Caco-2 (cell line): ENCODE measurements around the gene LRRC72. TPM values are rescaled to one million over a fixed set of nuclear protein-coding genes. Genes with fewer than 3 reads are reported as not detected.
A peak's percentile ranks its signal among the peaks of the same experiment; 100 is the strongest.

Experiments
- BruUV-seq: library from RNA; stranded (reverse); fragments of 400-500 nt; replicated peaks from 2 replicates; lab custom pipeline; 2021; lab: Mats Ljungman, UMichigan
- CTCF ChIA-PET: fragments of 300-600 bp; sonication (Branson Sonifier 250); formaldehyde crosslinking; loops from one replicate; lab custom pipeline; 2022; ENCODE audit warnings: antibody characterized with exemption; lab: Charles Lee
- POLR2A ChIA-PET: fragments of 300-600 bp; sonication (Branson Sonifier 250); formaldehyde crosslinking; loops from one replicate; lab custom pipeline; 2022; ENCODE audit warnings: antibody characterized with exemption; lab: Charles Lee
- DNase-seq, 2 experiments: peaks; one replicate each; pipeline versions ENCODE4 v3.0.0 to v3.0.0-alpha.2; 2020 to 2022
- H3K27me3 ChIP-seq: replicated peaks from 2 replicates; pipeline ENCODE4 v1.6.0; 2011; ENCODE audit warnings: low read length; ENCODE audit not compliant: control insufficient read depth, insufficient read depth
- H3K36me3 ChIP-seq: 2 replicates; pipeline ENCODE4 v1.5.1; 2011; ENCODE audit warnings: low read length; ENCODE audit not compliant: control insufficient read depth, insufficient read depth
- H3K4me1 ChIP-seq: fragments of 250-450 bp; sonication (Bioruptor Pico); 2 replicates; pipeline ENCODE4 v1.5.1; 2020; ENCODE audit warnings: mild to moderate bottlenecking
- H3K4me3 ChIP-seq: 2 replicates; pipeline ENCODE4 v1.5.1; 2011; ENCODE audit warnings: low read depth, mild to moderate bottlenecking, control low read depth, low read length
- H3K9me3 ChIP-seq: fragments of 250-450 bp; sonication (Bioruptor Pico); 2 replicates; pipeline ENCODE4 v1.5.1; 2020; ENCODE audit warnings: mild to moderate bottlenecking, moderate library complexity
- H3K27ac Mint-ChIP-seq: one replicate; pipeline ENCODE4 v1.8.0; 2022; ENCODE audit warnings: mixed read lengths; ENCODE audit not compliant: unreplicated experiment
- H3K27me3 Mint-ChIP-seq: one replicate; pipeline ENCODE4 v1.8.0; 2022; ENCODE audit warnings: mixed read lengths; ENCODE audit not compliant: insufficient read depth, unreplicated experiment
- H3K36me3 Mint-ChIP-seq: one replicate; pipeline ENCODE4 v1.8.0; 2022; ENCODE audit warnings: mild to moderate bottlenecking, mixed read lengths; ENCODE audit not compliant: insufficient read depth, unreplicated experiment
- H3K4me1 Mint-ChIP-seq: one replicate; pipeline ENCODE4 v1.8.0; 2022; ENCODE audit warnings: low read depth, mixed read lengths; ENCODE audit not compliant: unreplicated experiment
- H3K4me3 Mint-ChIP-seq: one replicate; pipeline ENCODE4 v1.8.0; 2022; ENCODE audit warnings: mild to moderate bottlenecking, moderate library complexity, mixed read lengths; ENCODE audit not compliant: unreplicated experiment
- H3K9me3 Mint-ChIP-seq: one replicate; pipeline ENCODE4 v1.8.0; 2022; ENCODE audit warnings: mixed read lengths; ENCODE audit not compliant: unreplicated experiment
- intact Hi-C: fragments of 100-400 bp; cut with micrococcal nuclease; formaldehyde crosslinking; loops from one replicate; pipeline ENCODE4 v1.10.0; 2022; ENCODE audit not compliant: unreplicated experiment
- total RNA-seq: library from RNA; stranded (reverse); gene quantifications from 2 replicates; pipeline ENCODE4 v1.2.3, GENCODE V29; 2022
- TF ChIP-seq, protein P1 (sequence below), 2 experiments: fragments of 200-600 bp in 1 of 2; IDR thresholded peaks; 1 replicate in 1 of 2; 2 replicates in 1 of 2; pipeline versions ENCODE4 v1.5.1 to v1.8.0; 2011 to 2022; ENCODE audit warnings: antibody characterized with exemption in 1 of 2, control low read depth in 1 of 2, inconsistent platforms in 1 of 2, low read depth in 1 of 2, low read length in 1 of 2, mild to moderate bottlenecking in 1 of 2, moderate library complexity in 1 of 2; ENCODE audit not compliant: insufficient read depth in 1 of 2, severe bottlenecking in 1 of 2, unreplicated experiment in 1 of 2

LRRC72 gene
- total RNA-seq, 1 experiment from 2014 or later, result not detected

DNA sequence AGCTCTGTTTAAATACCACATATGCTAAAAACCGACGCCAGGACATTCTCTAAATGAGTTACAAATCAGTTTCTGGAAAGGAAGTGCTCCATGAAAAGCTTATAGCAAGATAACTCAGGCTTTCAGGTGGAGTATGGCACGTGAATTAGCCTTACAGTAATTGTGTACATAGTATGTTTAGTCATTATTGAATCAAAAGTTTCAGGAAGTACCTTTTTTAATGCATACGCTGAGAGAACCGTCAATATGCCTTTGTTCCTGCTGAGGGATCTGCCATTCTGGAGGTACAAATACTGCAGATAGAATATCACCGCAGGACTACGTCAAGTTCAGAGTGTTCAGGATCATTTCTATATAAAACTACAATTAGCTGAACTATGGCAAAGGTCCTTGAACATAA is 73.2 kb downstream of the LRRC72 start:
- H3K27me3 Mint-ChIP-seq, result no peaks in the 10 kb centered on the region
- H3K9me3 Mint-ChIP-seq, result no peaks in the 10 kb centered on the region
- H3K27me3 ChIP-seq, result no peaks in the 10 kb centered on the region
- ChIA-PET POLR2A (interaction anchor here (0.5 kb wide), 1 partner anchor 1013 kb away, joined by 3 read pairs; no protein-coding TSS in a partner anchor), CTCF (no interaction called here)
- H3K4me3 Mint-ChIP-seq, result no peak overlapping the region
- no peaks in the 10 kb centered on the region; the same call in 1 of the 2 replicates for H3K36me3 ChIP-seq
- H3K27ac Mint-ChIP-seq, result no peak overlapping the region
- BruUV-seq, result no TSS peak
- TF ChIP-seq, protein P1, sequence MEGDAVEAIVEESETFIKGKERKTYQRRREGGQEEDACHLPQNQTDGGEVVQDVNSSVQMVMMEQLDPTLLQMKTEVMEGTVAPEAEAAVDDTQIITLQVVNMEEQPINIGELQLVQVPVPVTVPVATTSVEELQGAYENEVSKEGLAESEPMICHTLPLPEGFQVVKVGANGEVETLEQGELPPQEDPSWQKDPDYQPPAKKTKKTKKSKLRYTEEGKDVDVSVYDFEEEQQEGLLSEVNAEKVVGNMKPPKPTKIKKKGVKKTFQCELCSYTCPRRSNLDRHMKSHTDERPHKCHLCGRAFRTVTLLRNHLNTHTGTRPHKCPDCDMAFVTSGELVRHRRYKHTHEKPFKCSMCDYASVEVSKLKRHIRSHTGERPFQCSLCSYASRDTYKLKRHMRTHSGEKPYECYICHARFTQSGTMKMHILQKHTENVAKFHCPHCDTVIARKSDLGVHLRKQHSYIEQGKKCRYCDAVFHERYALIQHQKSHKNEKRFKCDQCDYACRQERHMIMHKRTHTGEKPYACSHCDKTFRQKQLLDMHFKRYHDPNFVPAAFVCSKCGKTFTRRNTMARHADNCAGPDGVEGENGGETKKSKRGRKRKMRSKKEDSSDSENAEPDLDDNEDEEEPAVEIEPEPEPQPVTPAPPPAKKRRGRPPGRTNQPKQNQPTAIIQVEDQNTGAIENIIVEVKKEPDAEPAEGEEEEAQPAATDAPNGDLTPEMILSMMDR (IDR thresholded peaks at IDR 0.05; ENCODE audit: insufficient read depth in 1 of 2, low read depth in 1 of 2, low read length in 1 of 2, severe bottlenecking in 1 of 2, unreplicated experiment in 1 of 2), result no peak
- H3K9me3 ChIP-seq, result no peaks in the 10 kb centered on the region
- H3K4me3 ChIP-seq, result no peak overlapping the region
- H3K4me1 Mint-ChIP-seq, result peaks cover 15% of the 10 kb centered on the region
- H3K4me1 ChIP-seq, result peaks cover 17% of the 10 kb centered on the region
- H3K36me3 Mint-ChIP-seq, result peaks cover 72% of the 10 kb centered on the region
- no peak for DNase-seq
- intact Hi-C loops, result loop anchor here (5.0 kb wide), 3 partner anchors 87 to 833 kb away; partner anchors contain the start of gene TSPAN13

DNA sequence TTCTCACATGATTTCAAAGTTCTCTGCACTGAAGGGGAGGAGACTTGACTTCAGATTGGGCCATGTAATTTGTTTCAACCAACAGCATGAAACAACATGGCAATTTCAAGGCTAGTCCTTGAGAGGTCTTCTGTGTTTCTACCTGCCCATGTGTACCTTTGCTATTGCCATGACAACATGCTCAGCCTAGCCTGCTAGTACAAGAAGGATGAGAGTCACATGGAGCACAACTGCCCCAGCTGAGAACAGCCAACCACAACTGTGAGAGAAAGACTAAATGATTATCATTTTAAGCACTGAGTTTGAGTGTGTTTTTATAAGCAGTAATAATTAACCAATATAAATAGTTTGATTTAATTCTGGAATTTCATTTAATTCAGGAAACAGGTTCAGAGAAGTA is 77.0 kb downstream of the LRRC72 start:
- Histone ChIP-seq H3K4me3 (no peak overlapping the region), H3K27me3 (no peaks in the 10 kb centered on the region), H3K9me3 (no peaks in the 10 kb centered on the region), H3K36me3 (peaks cover 2% of the 10 kb centered on the region), H3K4me1 (peaks cover 6% of the 10 kb centered on the region)
- peaks cover 11% of the 10 kb centered on the region for H3K4me1 Mint-ChIP-seq
- BruUV-seq, result no TSS peak
- no peaks in the 10 kb centered on the region for H3K9me3 Mint-ChIP-seq
- CTCF ChIA-PET, result no interaction called here
- H3K4me3 Mint-ChIP-seq, result no peak overlapping the region
- intact Hi-C loops, result loop anchor here (5.0 kb wide), 1 partner anchor 84 kb away; no protein-coding TSS in a partner anchor
- POLR2A ChIA-PET, result no interaction called here
- no peak for DNase-seq
- TF ChIP-seq, protein P1 (IDR thresholded peaks at IDR 0.05; ENCODE audit: insufficient read depth in 1 of 2, low read depth in 1 of 2, low read length in 1 of 2, severe bottlenecking in 1 of 2, unreplicated experiment in 1 of 2), result no peak
- H3K36me3 Mint-ChIP-seq, result peaks cover 80% of the 10 kb centered on the region
- H3K27me3 Mint-ChIP-seq, result no peaks in the 10 kb centered on the region
- no peak overlapping the region for H3K27ac Mint-ChIP-seq

DNA sequence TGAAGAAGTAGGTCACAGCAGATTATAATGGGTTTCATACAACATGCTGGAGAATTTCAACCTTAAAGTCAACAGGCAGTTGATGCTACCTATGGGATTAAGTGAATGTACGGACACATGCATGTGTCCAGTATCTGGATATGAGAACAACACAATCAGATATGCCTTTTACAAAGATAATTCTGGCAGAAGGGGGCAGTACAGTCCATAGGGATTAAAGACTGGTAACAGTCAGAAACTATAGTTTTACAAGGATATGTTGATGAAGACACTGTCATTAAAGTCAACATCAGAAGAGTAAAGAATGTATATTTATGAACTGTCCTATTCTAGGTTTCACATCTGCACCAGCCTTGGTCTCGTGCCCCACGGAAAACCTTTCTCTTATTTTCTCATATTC is 77.4 kb downstream of the LRRC72 start:
- TF ChIP-seq, protein P1 (IDR thresholded peaks at IDR 0.05; ENCODE audit: insufficient read depth in 1 of 2, low read depth in 1 of 2, low read length in 1 of 2, severe bottlenecking in 1 of 2, unreplicated experiment in 1 of 2), result peak in 1 of 2 experiments; percentile 8
- no peaks in the 10 kb centered on the region for H3K9me3 Mint-ChIP-seq
- Histone ChIP-seq H3K9me3 (no peaks in the 10 kb centered on the region), H3K36me3 (peaks cover 2% of the 10 kb centered on the region), H3K4me1 (peaks cover 8% of the 10 kb centered on the region), H3K4me3 (no peak overlapping the region), H3K27me3 (no peaks in the 10 kb centered on the region)
- H3K4me1 Mint-ChIP-seq, result peaks cover 12% of the 10 kb centered on the region
- H3K36me3 Mint-ChIP-seq, result peaks cover 80% of the 10 kb centered on the region
- BruUV-seq, result no TSS peak
- POLR2A ChIA-PET, result no interaction called here
- no peak overlapping the region for H3K27ac Mint-ChIP-seq
- no peak overlapping the region for H3K4me3 Mint-ChIP-seq
- no peak for DNase-seq
- CTCF ChIA-PET, result no interaction called here
- intact Hi-C loops, result loop anchor here (5.0 kb wide), 1 partner anchor 83 kb away; no protein-coding TSS in a partner anchor
- no peaks in the 10 kb centered on the region for H3K27me3 Mint-ChIP-seq
